IMR-90 (cell line): ENCODE data around the gene PRMT1. TPM values are rescaled to one million over a fixed set of nuclear protein-coding genes. Genes with fewer than 3 reads are reported as not detected.

Source experiments
- ATAC-seq: fragments of 200-7000 bp; cut with Tn5 transposase; 2 replicates; pipeline ENCODE4 v1.9.1; 2020; ENCODE audit warnings: low read depth, mild to moderate bottlenecking, moderate library complexity
- BruUV-seq: library from RNA; stranded (reverse); fragments of 400-500 nt; replicated peaks from 2 replicates; lab custom pipeline; 2021; lab: Mats Ljungman, UMichigan
- CTCF ChIA-PET: fragments of 300-600 bp; formaldehyde crosslinking; extraction: SDS; loops from one replicate; lab custom pipeline; 2021; ENCODE audit warnings: antibody characterized with exemption; lab: Yijun Ruan, JAX
- POLR2A ChIA-PET: fragments of 300-600 bp; sonication (Branson Sonifier 250); formaldehyde crosslinking; loops from one replicate; lab custom pipeline; 2022; ENCODE audit warnings: antibody characterized with exemption; ENCODE audit not compliant: unreplicated experiment; lab: Charles Lee
- DNase-seq: peaks from one replicate; pipeline ENCODE4 v3.0.0; 2013
- H2AFZ ChIP-seq: replicated peaks from 2 replicates; pipeline ENCODE3; 2013; ENCODE audit warnings: low read length, mild to moderate bottlenecking; ENCODE audit not compliant: poor library complexity
- H2AK5ac ChIP-seq: 2 replicates; pipeline ENCODE4 v1.6.1; 2013; ENCODE audit warnings: low read depth, low read length, inconsistent platforms
- H2AK9ac ChIP-seq: replicated peaks from 2 replicates; pipeline ENCODE3; 2013; ENCODE audit warnings: mild to moderate bottlenecking, low read depth, low read length, moderate library complexity; ENCODE audit not compliant: poor library complexity
- H2BK120ac ChIP-seq: 2 replicates; pipeline ENCODE4 v1.6.1; 2013; ENCODE audit warnings: low read depth, low read length, inconsistent platforms
- H2BK15ac ChIP-seq: 3 replicates; pipeline ENCODE4 v1.6.1; 2013; ENCODE audit warnings: low read depth, low read length, inconsistent platforms
- H2BK20ac ChIP-seq: 2 replicates; pipeline ENCODE4 v1.6.1; 2013; ENCODE audit warnings: low read depth, mild to moderate bottlenecking, inconsistent platforms, low read length, moderate library complexity
- H2BK5ac ChIP-seq: 2 replicates; pipeline ENCODE4 v1.6.1; 2013; ENCODE audit warnings: mild to moderate bottlenecking, low read depth, low read length, inconsistent platforms; ENCODE audit not compliant: poor library complexity, severe bottlenecking
- H3K14ac ChIP-seq: replicated peaks from 2 replicates; pipeline ENCODE4 v1.6.1; 2013; ENCODE audit warnings: low read depth, low read length, inconsistent platforms
- H3K18ac ChIP-seq: 2 replicates; pipeline ENCODE4 v1.6.1; 2013; ENCODE audit warnings: low read depth, low read length, control low read depth
- H3K23ac ChIP-seq: 2 replicates; pipeline ENCODE4 v1.6.1; 2013; ENCODE audit warnings: low read depth, low read length, inconsistent platforms
- H3K27ac ChIP-seq: 2 replicates; pipeline ENCODE4 v1.5.1; 2013; ENCODE audit warnings: mild to moderate bottlenecking, control low read depth, low read length; ENCODE audit not compliant: insufficient read depth
- H3K27me3 ChIP-seq: 2 replicates; pipeline ENCODE4 v1.6.1; 2013; ENCODE audit warnings: low read length; ENCODE audit not compliant: control insufficient read depth, insufficient read depth
- H3K36me3 ChIP-seq: 2 replicates; pipeline ENCODE4 v1.6.1; 2013; ENCODE audit warnings: low read length, mixed read lengths; ENCODE audit not compliant: control insufficient read depth, insufficient read depth
- H3K4ac ChIP-seq: 2 replicates; pipeline ENCODE4 v1.6.1; 2013; ENCODE audit warnings: low read depth, low read length, inconsistent platforms
- H3K4me1 ChIP-seq: 2 replicates; pipeline ENCODE4 v1.6.1; 2013; ENCODE audit warnings: low read length, mixed read lengths; ENCODE audit not compliant: control insufficient read depth, insufficient read depth
- H3K4me2 ChIP-seq: 2 replicates; pipeline ENCODE4 v1.6.1; 2013; ENCODE audit warnings: low read depth, mild to moderate bottlenecking, control low read depth, low read length, moderate library complexity
- H3K4me3 ChIP-seq: 2 replicates; pipeline ENCODE4 v1.5.1; 2013; ENCODE audit warnings: low read depth, mild to moderate bottlenecking, control low read depth, low read length, moderate library complexity; ENCODE audit not compliant: insufficient read depth
- H3K56ac ChIP-seq: 2 replicates; pipeline ENCODE4 v1.6.1; 2013; ENCODE audit warnings: low read length, inconsistent platforms; ENCODE audit not compliant: insufficient read depth; ENCODE audit errors: extremely low read depth
- H3K79me1 ChIP-seq, 2 experiments: 2 replicates each; pipeline ENCODE4 v1.6.1; 2013; ENCODE audit warnings: low read length in 2 of 2, inconsistent platforms in 1 of 2, low read depth in 1 of 2
- H3K9ac ChIP-seq: 2 replicates; pipeline ENCODE4 v1.6.1; 2013; ENCODE audit warnings: low read depth, low read length, control low read depth
- H3K9me1 ChIP-seq: 2 replicates; pipeline ENCODE4 v1.6.1; 2013; ENCODE audit warnings: low read length, inconsistent platforms; ENCODE audit not compliant: insufficient read depth
- H3K9me3 ChIP-seq: 2 replicates; pipeline ENCODE4 v1.6.1; 2013; ENCODE audit warnings: low read length; ENCODE audit not compliant: control insufficient read depth, insufficient read depth
- H4K20me1 ChIP-seq: 2 replicates; pipeline ENCODE4 v1.6.1; 2013; ENCODE audit warnings: low read length, inconsistent platforms; ENCODE audit not compliant: insufficient read depth
- H4K5ac ChIP-seq: 2 replicates; pipeline ENCODE4 v1.6.1; 2013; ENCODE audit warnings: mild to moderate bottlenecking, low read depth, low read length, control low read depth
- H4K8ac ChIP-seq, 2 experiments: 2 replicates each; pipeline ENCODE4 v1.6.1; 2013; ENCODE audit warnings: low read depth in 2 of 2, low read length in 2 of 2, control low read depth in 1 of 2, inconsistent platforms in 1 of 2
- H4K91ac ChIP-seq: 2 replicates; pipeline ENCODE4 v1.6.1; 2013; ENCODE audit warnings: low read depth, low read length, inconsistent platforms; ENCODE audit not compliant: insufficient read depth
- CEBPB ChIP-seq: IDR thresholded peaks from 2 replicates; pipeline ENCODE4 v1.6.1; 2012; ENCODE audit warnings: low read depth, low read length, improper control_type of control experiment
- MAFK ChIP-seq: IDR thresholded peaks from 2 replicates; pipeline ENCODE4 v1.6.1; 2012; ENCODE audit warnings: low read depth, low read length, improper control_type of control experiment
- MAZ ChIP-seq: IDR thresholded peaks from 2 replicates; pipeline ENCODE4 v1.6.1; 2012; ENCODE audit warnings: low read depth, mild to moderate bottlenecking, low read length, improper control_type of control experiment, moderate library complexity, borderline replicate concordance
- NFE2L2 ChIP-seq: fragments of 150-350 bp; IDR thresholded peaks from 2 replicates; pipeline ENCODE4 v1.6.1; 2016; ENCODE audit warnings: low read depth, mild to moderate bottlenecking, low read length
- RFX5 ChIP-seq: IDR thresholded peaks from 2 replicates; pipeline ENCODE4 v1.8.0; 2012; ENCODE audit warnings: low read depth, mild to moderate bottlenecking, low read length, moderate library complexity
- WGBS, 2 experiments: methylation state at CpG; one replicate each; pipeline versions ENCODE4 v1.1.5 to v1.1.7; 2013; ENCODE audit warnings: missing lambda C conversion rate in 2 of 2; ENCODE audit not compliant: insufficient read length in 1 of 2; ENCODE audit errors: extremely low coverage in 2 of 2; 5-methylcytosine and 5-hydroxymethylcytosine counted together
- dilution Hi-C: fragments of 300-500 bp; cut with HindIII; formaldehyde crosslinking; loops from one replicate; pipeline ENCODE4 v1.14.3; 2018; ENCODE audit warnings: low sequenced_read_pairs; ENCODE audit not compliant: unreplicated experiment
- in situ Hi-C: fragments of 300-500 bp; cut with MboI; formaldehyde crosslinking; loops from 3 replicates; pipeline ENCODE4 v1.14.3; 2019; ENCODE audit warnings: low sequenced_read_pairs, inconsistent platforms, mixed read lengths
- intact Hi-C: fragments of 100-400 bp; cut with micrococcal nuclease; formaldehyde crosslinking; loops from 2 replicates; pipeline ENCODE4 v1.10.0; 2022
- polyA plus RNA-seq, 3 experiments: library from polyadenylated mRNA; depleted of rRNA; stranded (reverse); fragments of >200 nt; gene quantifications; 2 replicates each; pipeline ENCODE4 v1.2.3, GENCODE V29; 2012; ENCODE audit warnings: low replicate concordance in 1 of 3
- total RNA-seq: library from RNA; depleted of rRNA; stranded (reverse); fragments of >200 nt; gene quantifications from 2 replicates; pipeline ENCODE4 v1.2.3, GENCODE V29; 2012
- TF ChIP-seq, protein P1 (sequence below): fragments of 150-350 bp; IDR thresholded peaks from 2 replicates; pipeline ENCODE4 v1.6.1; 2017; ENCODE audit warnings: mild to moderate bottlenecking, antibody characterized with exemption, low read length, low read depth
- TF ChIP-seq, protein P2 (sequence below): fragments of 150-350 bp; IDR thresholded peaks from 2 replicates; pipeline ENCODE4 v1.6.1; 2016; ENCODE audit warnings: low read depth, mild to moderate bottlenecking, low read length, moderate library complexity, borderline replicate concordance

Gene PRMT1
- total and polyA plus RNA-seq, 2 of the 4 experiments (the other 2 are of a cell fraction), result 497 to 840 TPM

DNA sequence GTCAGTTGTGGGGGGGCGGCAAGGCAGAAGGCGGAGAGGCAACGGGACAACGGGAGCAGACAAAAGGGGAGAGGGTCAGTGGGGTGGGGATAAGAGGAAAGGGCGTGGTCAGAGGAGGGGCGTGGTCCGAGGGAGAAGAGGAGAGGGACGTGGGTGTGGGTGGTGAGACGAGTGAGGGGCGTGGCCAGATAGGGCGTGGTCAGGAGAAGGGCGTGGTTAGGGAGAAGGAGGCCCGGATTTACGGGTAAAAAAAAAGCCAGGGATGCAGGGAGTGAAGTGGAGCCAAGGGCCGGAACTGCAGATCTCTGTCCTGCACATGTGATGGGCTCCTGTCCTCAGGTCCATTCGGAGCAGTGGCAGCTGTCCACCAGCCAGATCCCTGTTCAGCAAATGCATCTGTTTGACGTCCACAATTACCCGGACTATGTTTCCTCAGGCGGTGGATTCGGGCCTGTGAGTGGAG lies 35.4 kb downstream of the PRMT1 start:
- in situ Hi-C loops, result no loop called here
- no peak overlapping the region for H2BK5ac ChIP-seq
- intact Hi-C loops, result loop anchor here (10.0 kb wide), 1 partner anchor 102 kb away; the partner anchor contains the start of genes FUZ and MED25
- no peak overlapping the region for H3K56ac ChIP-seq
- H3K4me2 ChIP-seq, result no peak overlapping the region
- no peak overlapping the region for H3K4me3 ChIP-seq
- H3K4ac ChIP-seq, result no peak overlapping the region
- BruUV-seq, result no TSS peak
- ChIA-PET CTCF (no interaction called here), POLR2A (no interaction called here)
- peak overlapping the region; percentile 72 for H2AFZ ChIP-seq
- no peak overlapping the region for H3K27ac ChIP-seq
- H4K20me1 ChIP-seq, result no peaks in the 10 kb centered on the region
- peaks cover 12% of the 10 kb centered on the region; the same call in 1 of the 2 replicates for H3K9me1 ChIP-seq
- ATAC-seq, result no peak
- WGBS, 2 experiments, result 74% methylated on average over 14 of the region's 20 CpGs; no CpG with 5 or more reads in 1 of the 2 experiments
- peak overlapping the region; percentile 9 for H2AK9ac ChIP-seq
- DNase-seq, result peak; percentile 1
- H3K27me3 ChIP-seq, result no peaks in the 10 kb centered on the region
- peaks cover 26% of the 10 kb centered on the region for H3K36me3 ChIP-seq
- H2BK120ac ChIP-seq, result no peak overlapping the region
- H3K79me1 ChIP-seq, result no peaks in the 10 kb centered on the region; a peak in 1 of 4 replicates
- TF ChIP-seq, protein P1, sequence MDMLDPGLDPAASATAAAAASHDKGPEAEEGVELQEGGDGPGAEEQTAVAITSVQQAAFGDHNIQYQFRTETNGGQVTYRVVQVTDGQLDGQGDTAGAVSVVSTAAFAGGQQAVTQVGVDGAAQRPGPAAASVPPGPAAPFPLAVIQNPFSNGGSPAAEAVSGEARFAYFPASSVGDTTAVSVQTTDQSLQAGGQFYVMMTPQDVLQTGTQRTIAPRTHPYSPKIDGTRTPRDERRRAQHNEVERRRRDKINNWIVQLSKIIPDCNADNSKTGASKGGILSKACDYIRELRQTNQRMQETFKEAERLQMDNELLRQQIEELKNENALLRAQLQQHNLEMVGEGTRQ, result no peak
- TF ChIP-seq, protein P2, sequence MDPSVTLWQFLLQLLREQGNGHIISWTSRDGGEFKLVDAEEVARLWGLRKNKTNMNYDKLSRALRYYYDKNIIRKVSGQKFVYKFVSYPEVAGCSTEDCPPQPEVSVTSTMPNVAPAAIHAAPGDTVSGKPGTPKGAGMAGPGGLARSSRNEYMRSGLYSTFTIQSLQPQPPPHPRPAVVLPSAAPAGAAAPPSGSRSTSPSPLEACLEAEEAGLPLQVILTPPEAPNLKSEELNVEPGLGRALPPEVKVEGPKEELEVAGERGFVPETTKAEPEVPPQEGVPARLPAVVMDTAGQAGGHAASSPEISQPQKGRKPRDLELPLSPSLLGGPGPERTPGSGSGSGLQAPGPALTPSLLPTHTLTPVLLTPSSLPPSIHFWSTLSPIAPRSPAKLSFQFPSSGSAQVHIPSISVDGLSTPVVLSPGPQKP, result no peak
- TF ChIP-seq MAFK (no peak), MAZ (no peak), RFX5 (no peak), CEBPB (no peak), NFE2L2 (no peak)
- H4K5ac ChIP-seq, result no peak overlapping the region
- no peak overlapping the region for H3K23ac ChIP-seq
- H4K91ac ChIP-seq, result no peak overlapping the region; the same call in 1 of the 2 replicates
- H3K14ac ChIP-seq, result no peak overlapping the region
- dilution Hi-C loops, result no loop called here
- H3K9ac ChIP-seq, result no peak overlapping the region
- H2AK5ac ChIP-seq, result peak overlapping the region; percentile 18; the same call in 1 of the 2 replicates
- H3K18ac ChIP-seq, result no peak overlapping the region
- no peak overlapping the region for H2BK20ac ChIP-seq
- H3K4me1 ChIP-seq, result peaks cover 2% of the 10 kb centered on the region; the same call in 1 of the 2 replicates
- no peak overlapping the region for H4K8ac ChIP-seq
- H2BK15ac ChIP-seq, result no peak overlapping the region
- no peaks in the 10 kb centered on the region for H3K9me3 ChIP-seq
